Forelimb muscle (tissue), 1 donor: Measurements from ENCODE around the gene ARV1. TPM values are rescaled to one million over a fixed set of nuclear protein-coding genes. Genes with fewer than 3 reads are reported as not detected.
"Not testable (repeated sequence)": the region's sequence is repeated elsewhere in the genome, so short reads cannot be mapped to it uniquely, and the experiment has no call there.

Experiments
- DNase-seq: peaks from one replicate; pipeline ENCODE4 v3.0.0-alpha.2; 2013; ENCODE audit warnings: low read depth
- polyA plus RNA-seq: library from polyadenylated mRNA; unstranded; fragments of 120-200 nt; gene quantifications from one replicate; pipeline ENCODE4 v1.2.1, GENCODE V29; 2013; ENCODE audit not compliant: insufficient read length

The ARV1 gene
- polyA plus RNA-seq, 1 donor: 14.7 TPM

- DNase-seq: no peak
Observed at GRCh38 chr1:230976825-230977747, 1.8 kb upstream of the ARV1 start.

GRCh38 chr1:230977761-230978490, 968 bp upstream of the ARV1 start:
- no peak for DNase-seq

GRCh38 chr1:230979389-230979716, 459 bp downstream of the ARV1 start:
- DNase-seq: no peak

- DNase-seq: no peak
Observed at GRCh38 chr1:230979952-230980351, 1.1 kb downstream of the ARV1 start.

GRCh38 chr1:230982696-230983095, 3.8 kb downstream of the ARV1 start:
- no peak for DNase-seq

GRCh38 chr1:230983811-230984210, 4.9 kb downstream of the ARV1 start:
- no peak for DNase-seq

- not testable (repeated sequence) for DNase-seq
Observed at GRCh38 chr1:230984622-230985515, 6.0 kb downstream of the ARV1 start.

- no peak for DNase-seq
Observed at GRCh38 chr1:230985711-230986110, 6.8 kb downstream of the ARV1 start.

GRCh38 chr1:230986976-230987375, 8.1 kb downstream of the ARV1 start:
- DNase-seq: no peak

- no peak for DNase-seq
Observed at GRCh38 chr1:230987448-230987847, 8.6 kb downstream of the ARV1 start.

- DNase-seq: no peak
Observed at GRCh38 chr1:230992100-230992774, 13.3 kb downstream of the ARV1 start.

- DNase-seq: no peak
Observed at GRCh38 chr1:230994860-230995259, 16.0 kb downstream of the ARV1 start.

- DNase-seq: no peak
Observed at GRCh38 chr1:231000201-231000600, 21.3 kb downstream of the ARV1 start.

- DNase-seq: no peak
Observed at GRCh38 chr1:231000639-231001038, 21.7 kb downstream of the ARV1 start.

GRCh38 chr1:231001892-231002291, 23.0 kb downstream of the ARV1 start:
- no peak for DNase-seq

GRCh38 chr1:231007535-231007934, 28.6 kb downstream of the ARV1 start:
- DNase-seq: not testable (repeated sequence)

- DNase-seq: no peak
Observed at GRCh38 chr1:231011360-231011759, 32.5 kb downstream of the ARV1 start.

GRCh38 chr1:231011963-231012362, 33.1 kb downstream of the ARV1 start:
- no peak for DNase-seq

- no peak for DNase-seq
Observed at GRCh38 chr1:231013391-231014015, 34.6 kb downstream of the ARV1 start.

- DNase-seq: no peak
Observed at GRCh38 chr1:231016234-231016633, 37.3 kb downstream of the ARV1 start.

- DNase-seq: no peak
Observed at GRCh38 chr1:231016966-231017365, 38.1 kb downstream of the ARV1 start.
